ENCODE results near the gene CSTF1.

The CSTF1 gene

GRCh38 chr20:56371977-56372376 lies 20.5 kb upstream of the CSTF1 start:
- Histone ChIP-seq H3K4me1 (ENCODE audit: low read depth, poor library complexity, severe bottlenecking) (peaks cover 14% of the 10 kb centered on the region), H3K9ac (no peak overlapping the region), H3K27me3 (ENCODE audit: insufficient read depth, low read depth) (no peaks in the 10 kb centered on the region), H3K27ac (no peak overlapping the region), H3K4me2 (no peak overlapping the region), H4K20me1 (ENCODE audit: insufficient read depth) (no peaks in the 10 kb centered on the region), H3K4me3 (IDR thresholded peaks at IDR 0.05; ENCODE audit: insufficient read depth, low read depth, low read length) (no peak overlapping the region), H3K79me2 (ENCODE audit: insufficient read depth, low read depth) (peaks cover 15% of the 10 kb centered on the region), H2AFZ (ENCODE audit: low read depth) (no peak overlapping the region), H3K36me3 (ENCODE audit: insufficient read depth) (peaks cover 15% of the 10 kb centered on the region; the same call in 1 of the 2 replicates)
- TF ChIP-seq, protein P1, sequence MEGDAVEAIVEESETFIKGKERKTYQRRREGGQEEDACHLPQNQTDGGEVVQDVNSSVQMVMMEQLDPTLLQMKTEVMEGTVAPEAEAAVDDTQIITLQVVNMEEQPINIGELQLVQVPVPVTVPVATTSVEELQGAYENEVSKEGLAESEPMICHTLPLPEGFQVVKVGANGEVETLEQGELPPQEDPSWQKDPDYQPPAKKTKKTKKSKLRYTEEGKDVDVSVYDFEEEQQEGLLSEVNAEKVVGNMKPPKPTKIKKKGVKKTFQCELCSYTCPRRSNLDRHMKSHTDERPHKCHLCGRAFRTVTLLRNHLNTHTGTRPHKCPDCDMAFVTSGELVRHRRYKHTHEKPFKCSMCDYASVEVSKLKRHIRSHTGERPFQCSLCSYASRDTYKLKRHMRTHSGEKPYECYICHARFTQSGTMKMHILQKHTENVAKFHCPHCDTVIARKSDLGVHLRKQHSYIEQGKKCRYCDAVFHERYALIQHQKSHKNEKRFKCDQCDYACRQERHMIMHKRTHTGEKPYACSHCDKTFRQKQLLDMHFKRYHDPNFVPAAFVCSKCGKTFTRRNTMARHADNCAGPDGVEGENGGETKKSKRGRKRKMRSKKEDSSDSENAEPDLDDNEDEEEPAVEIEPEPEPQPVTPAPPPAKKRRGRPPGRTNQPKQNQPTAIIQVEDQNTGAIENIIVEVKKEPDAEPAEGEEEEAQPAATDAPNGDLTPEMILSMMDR (conservative IDR thresholded peaks at IDR 0.05; ENCODE audit: low read depth, low read length): no peak

DNA sequence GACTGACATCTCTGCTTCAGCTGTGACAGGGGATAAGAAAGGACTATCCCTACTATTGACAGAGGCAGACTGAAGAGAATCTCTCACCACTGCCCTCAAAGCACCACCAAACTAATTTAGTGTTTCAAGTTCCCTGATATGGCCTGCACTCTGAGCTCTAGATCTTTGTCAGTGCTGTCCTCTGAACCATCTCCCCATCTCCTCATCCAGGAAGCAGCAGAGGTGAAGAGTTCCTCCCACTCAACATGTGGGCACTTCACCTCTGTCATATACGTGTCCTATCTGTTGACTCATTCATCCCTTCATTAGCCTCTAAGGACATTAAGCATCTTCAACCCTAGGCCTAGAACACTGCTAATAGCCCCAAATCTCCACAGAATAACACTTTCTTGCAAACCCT lies 19.6 kb upstream of the CSTF1 start:
- no peak overlapping the region for H3K4me2 ChIP-seq
- H3K36me3 ChIP-seq (ENCODE audit: insufficient read depth): peaks cover 15% of the 10 kb centered on the region; the same call in 1 of the 2 replicates
- no peak overlapping the region for H3K27ac ChIP-seq
- H3K9ac ChIP-seq: no peak overlapping the region
- no peak overlapping the region for H2AFZ ChIP-seq (ENCODE audit: low read depth)
- no peaks in the 10 kb centered on the region for H4K20me1 ChIP-seq (ENCODE audit: insufficient read depth)
- no peaks in the 10 kb centered on the region for H3K27me3 ChIP-seq (ENCODE audit: insufficient read depth, low read depth)
- no peak overlapping the region for H3K4me3 ChIP-seq (IDR thresholded peaks at IDR 0.05; ENCODE audit: insufficient read depth, low read depth, low read length)
- H3K79me2 ChIP-seq (ENCODE audit: insufficient read depth, low read depth): peaks cover 23% of the 10 kb centered on the region
- peaks cover 14% of the 10 kb centered on the region for H3K4me1 ChIP-seq (ENCODE audit: low read depth, poor library complexity, severe bottlenecking)
- TF ChIP-seq, protein P1 (conservative IDR thresholded peaks at IDR 0.05; ENCODE audit: low read depth, low read length): no peak

- Histone ChIP-seq H3K27ac (no peak overlapping the region), H3K4me1 (ENCODE audit: low read depth, poor library complexity, severe bottlenecking) (peaks cover 14% of the 10 kb centered on the region), H4K20me1 (ENCODE audit: insufficient read depth) (no peaks in the 10 kb centered on the region), H3K4me3 (IDR thresholded peaks at IDR 0.05; ENCODE audit: insufficient read depth, low read depth, low read length) (no peak overlapping the region), H3K4me2 (no peak overlapping the region), H3K27me3 (ENCODE audit: insufficient read depth, low read depth) (no peaks in the 10 kb centered on the region), H3K9ac (no peak overlapping the region), H3K79me2 (ENCODE audit: insufficient read depth, low read depth) (peaks cover 23% of the 10 kb centered on the region), H3K36me3 (ENCODE audit: insufficient read depth) (peaks cover 15% of the 10 kb centered on the region; the same call in 1 of the 2 replicates), H2AFZ (ENCODE audit: low read depth) (no peak overlapping the region)
- TF ChIP-seq, protein P1 (conservative IDR thresholded peaks at IDR 0.05; ENCODE audit: low read depth, low read length): no peak
Observed at GRCh38 chr20:56373942-56374341, 18.5 kb upstream of the CSTF1 start.

GRCh38 chr20:56376331-56376730 lies 16.1 kb upstream of the CSTF1 start:
- H3K4me1 ChIP-seq (ENCODE audit: low read depth, poor library complexity, severe bottlenecking): peaks cover 21% of the 10 kb centered on the region
- no peaks in the 10 kb centered on the region for H4K20me1 ChIP-seq (ENCODE audit: insufficient read depth)
- no peaks in the 10 kb centered on the region for H3K27me3 ChIP-seq (ENCODE audit: insufficient read depth, low read depth)
- H3K4me2 ChIP-seq: no peak overlapping the region
- H3K27ac ChIP-seq: no peak overlapping the region
- H3K79me2 ChIP-seq (ENCODE audit: insufficient read depth, low read depth): peaks cover 23% of the 10 kb centered on the region
- H3K36me3 ChIP-seq (ENCODE audit: insufficient read depth): peaks cover 15% of the 10 kb centered on the region; the same call in 1 of the 2 replicates
- H2AFZ ChIP-seq (ENCODE audit: low read depth): no peak overlapping the region
- H3K4me3 ChIP-seq (IDR thresholded peaks at IDR 0.05; ENCODE audit: insufficient read depth, low read depth, low read length): no peak overlapping the region
- no peak overlapping the region for H3K9ac ChIP-seq
- TF ChIP-seq, protein P1 (conservative IDR thresholded peaks at IDR 0.05; ENCODE audit: low read depth, low read length): no peak
